Natural killer cell (primary cell): ENCODE measurements around the gene CRIM1. TPM values are rescaled to one million over a fixed set of nuclear protein-coding genes. Genes with fewer than 3 reads are reported as not detected.

Source experiments
- ATAC-seq, 3 donors: fragments of 150-1000 bp in 2 of 3; fragments of 200-7000 bp in 1 of 3; cut with Tn5 transposase; 1 replicate in 1 of 3; 2 replicates in 2 of 3; pipeline ENCODE4 v1.10.0; 2021; ENCODE audit warnings: mild to moderate bottlenecking in 2 of 3, moderate library complexity in 2 of 3
- DNase-seq, 2 donors: peaks; one replicate each; pipeline versions ENCODE4 v3.0.0 to v3.0.0-alpha.2; 2013 to 2021; ENCODE audit warnings: mixed read lengths in 1 of 2
- H3K27ac ChIP-seq: one replicate; pipeline ENCODE4 v1.5.1; 2013; ENCODE audit warnings: mild to moderate bottlenecking, low read length
- H3K27me3 ChIP-seq: one replicate; pipeline ENCODE4 v1.6.1; 2013; ENCODE audit warnings: low read length; ENCODE audit not compliant: control insufficient read depth, insufficient read depth
- H3K36me3 ChIP-seq: one replicate; pipeline ENCODE4 v1.6.1; 2013; ENCODE audit warnings: low read length; ENCODE audit not compliant: control insufficient read depth, insufficient read depth
- H3K4me1 ChIP-seq: one replicate; pipeline ENCODE4 v1.6.1; 2013; ENCODE audit warnings: low read length; ENCODE audit not compliant: control insufficient read depth, insufficient read depth
- H3K4me3 ChIP-seq: one replicate; pipeline ENCODE4 v1.5.1; 2013; ENCODE audit warnings: low read length
- H3K9me3 ChIP-seq: one replicate; pipeline ENCODE4 v1.6.1; 2013; ENCODE audit warnings: low read length; ENCODE audit not compliant: control insufficient read depth, insufficient read depth
- H3K27ac Mint-ChIP-seq, 2 donors: one replicate each; pipeline ENCODE4 v1.8.0; 2022; ENCODE audit warnings: mild to moderate bottlenecking in 2 of 2, mixed read lengths in 2 of 2, moderate library complexity in 1 of 2
- H3K27me3 Mint-ChIP-seq, 2 donors: one replicate each; pipeline ENCODE4 v1.8.0; 2022; ENCODE audit warnings: low read depth in 2 of 2, mixed read lengths in 2 of 2
- H3K36me3 Mint-ChIP-seq: one replicate; pipeline ENCODE4 v1.8.0; 2022; ENCODE audit warnings: mixed read lengths
- H3K4me1 Mint-ChIP-seq, 2 donors: one replicate each; pipeline ENCODE4 v1.8.0; 2022; ENCODE audit warnings: mixed read lengths in 2 of 2
- H3K4me3 Mint-ChIP-seq: one replicate; pipeline ENCODE4 v1.8.0; 2022; ENCODE audit warnings: mild to moderate bottlenecking, moderate library complexity, mixed read lengths
- H3K9me3 Mint-ChIP-seq, 2 donors: one replicate each; pipeline ENCODE4 v1.8.0; 2022; ENCODE audit warnings: mixed read lengths in 2 of 2
- CTCF ChIP-seq: fragments of 200-600 bp; IDR thresholded peaks from one replicate; pipeline ENCODE4 v1.8.0; 2022; ENCODE audit warnings: antibody characterized with exemption
- WGBS: methylation state at CpG from one replicate; pipeline ENCODE4 v1.1.7; 2013; ENCODE audit warnings: missing lambda C conversion rate; ENCODE audit not compliant: insufficient coverage; 5-methylcytosine and 5-hydroxymethylcytosine counted together
- intact Hi-C: fragments of 100-400 bp; cut with micrococcal nuclease; formaldehyde crosslinking; loops from one replicate; pipeline ENCODE4 v1.14.2; 2022
- total RNA-seq, 4 donors: library from RNA; stranded (reverse); fragments of 120-200 nt in 1 of 4; gene quantifications; one replicate each; pipeline versions ENCODE4 v1.2.3 to v1.2.4, GENCODE V29; 2013 to 2022

CRIM1 gene
- total RNA-seq, 3 donors from 2014 or later (not counting 1 experiment from before 2014, with no cell fraction given), result 19.3 to 34.1 (median 32.9) TPM

- no peaks in the 10 kb centered on the region for H3K9me3 ChIP-seq
- H3K36me3 ChIP-seq, result peaks cover 2% of the 10 kb centered on the region
- Mint-ChIP-seq H3K9me3 (no peaks in the 10 kb centered on the region), H3K4me1 (peaks cover 7 to 11% of the 10 kb centered on the region in 2 donors), H3K27me3 (no peaks in the 10 kb centered on the region), H3K27ac (no peak overlapping the region), H3K36me3 (peaks cover under 1% of the 10 kb centered on the region), H3K4me3 (no peak overlapping the region)
- H3K27ac ChIP-seq, result no peak overlapping the region
- no peaks in the 10 kb centered on the region for H3K27me3 ChIP-seq
- WGBS, result 89% methylated on average over 7 of the region's 7 CpGs
- intact Hi-C loops, result no loop called here
- TF ChIP-seq CTCF, result no peak
- ATAC-seq, result no peak
- H3K4me1 ChIP-seq, result peaks cover 5% of the 10 kb centered on the region
- no peak overlapping the region for H3K4me3 ChIP-seq
- DNase-seq, result no peak
Observed at GRCh38 chr2:36539631-36540030, 184.1 kb downstream of the CRIM1 start.

- H3K27ac ChIP-seq, result no peak overlapping the region
- H3K4me3 Mint-ChIP-seq, result no peak overlapping the region
Observed at GRCh38 chr2:36540986-36541754, 185.6 kb downstream of the CRIM1 start.

GRCh38 chr2:36541891-36542595 is 186.5 kb downstream of the CRIM1 start:
- no peak for TF ChIP-seq CTCF
- 92% methylated on average over 4 of the region's 4 CpGs for WGBS
- Histone ChIP-seq H3K27me3 (no peaks in the 10 kb centered on the region), H3K36me3 (peaks cover 11% of the 10 kb centered on the region), H3K27ac (no peak overlapping the region), H3K9me3 (no peaks in the 10 kb centered on the region), H3K4me1 (peaks cover 5% of the 10 kb centered on the region), H3K4me3 (no peak overlapping the region)
- DNase-seq (no peak), ATAC-seq (no peak)
- peaks cover 8% of the 10 kb centered on the region for H3K36me3 Mint-ChIP-seq
- intact Hi-C loops, result no loop called here
- H3K9me3 Mint-ChIP-seq, result no peaks in the 10 kb centered on the region
- peak overlapping the region in 1 of 2 donors; percentile 26 for H3K27ac Mint-ChIP-seq
- no peaks in the 10 kb centered on the region for H3K27me3 Mint-ChIP-seq
- H3K4me3 Mint-ChIP-seq, result no peak overlapping the region
- H3K4me1 Mint-ChIP-seq, result peaks cover 7 to 11% of the 10 kb centered on the region in 2 donors

More at GRCh38 chr2:36540986-36541754, 185.6 kb downstream of the CRIM1 start:
- intact Hi-C loops, result no loop called here
- TF ChIP-seq CTCF, result no peak
- no peak for DNase-seq
- Mint-ChIP-seq H3K27ac (peak overlapping the region in 1 of 2 donors; percentile 26), H3K36me3 (peaks cover 8% of the 10 kb centered on the region), H3K9me3 (no peaks in the 10 kb centered on the region), H3K4me1 (peaks cover 7 to 11% of the 10 kb centered on the region in 2 donors), H3K27me3 (no peaks in the 10 kb centered on the region)
- no peak overlapping the region for H3K4me3 ChIP-seq
- peaks cover 5% of the 10 kb centered on the region for H3K4me1 ChIP-seq
- peaks cover 8% of the 10 kb centered on the region for H3K36me3 ChIP-seq
- WGBS, result 89% methylated on average over 11 of the region's 11 CpGs
- no peaks in the 10 kb centered on the region for H3K9me3 ChIP-seq
- H3K27me3 ChIP-seq, result no peaks in the 10 kb centered on the region
- no peak for ATAC-seq
